Type B pancreatic cell (in vitro differentiated cells): ENCODE results near the gene MMP7. TPM values are rescaled to one million over a fixed set of nuclear protein-coding genes. Genes with fewer than 3 reads are reported as not detected.

Experiments
- DNase-seq: peaks from one replicate; pipeline ENCODE4 v3.0.0; 2021; ENCODE audit warnings: mixed read lengths; ENCODE audit not compliant: unreplicated experiment; ENCODE audit errors: extremely low spot score
- H3K27ac Mint-ChIP-seq: 2 replicates; pipeline ENCODE4 v1.8.0; 2021; ENCODE audit warnings: mild to moderate bottlenecking, mixed read lengths
- H3K27me3 Mint-ChIP-seq: 2 replicates; pipeline ENCODE4 v1.8.0; 2021; ENCODE audit warnings: mixed read lengths
- H3K36me3 Mint-ChIP-seq: 2 replicates; pipeline ENCODE4 v1.8.0; 2021; ENCODE audit warnings: mixed read lengths
- H3K4me1 Mint-ChIP-seq: one replicate; pipeline ENCODE4 v1.8.0; 2021; ENCODE audit warnings: mixed read lengths; ENCODE audit not compliant: unreplicated experiment
- H3K4me3 Mint-ChIP-seq: 2 replicates; pipeline ENCODE4 v1.8.0; 2021; ENCODE audit warnings: mild to moderate bottlenecking, mixed read lengths
- H3K9me3 Mint-ChIP-seq: 2 replicates; pipeline ENCODE4 v1.8.0; 2021; ENCODE audit warnings: mixed read lengths
- total RNA-seq: library from RNA; stranded (reverse); gene quantifications from 2 replicates; pipeline ENCODE4 v1.2.1, GENCODE V29; 2021; ENCODE audit warnings: low replicate concordance
- TF ChIP-seq, protein P1 (sequence below): fragments of 200-600 bp; sonication (generic); conservative IDR thresholded peaks from 2 replicates; pipeline ENCODE4 v1.5.0; 2021; ENCODE audit warnings: antibody characterized with exemption, mild to moderate bottlenecking

MMP7 gene
- total RNA-seq, 1 donor from 2014 or later: 3.5 TPM

DNA sequence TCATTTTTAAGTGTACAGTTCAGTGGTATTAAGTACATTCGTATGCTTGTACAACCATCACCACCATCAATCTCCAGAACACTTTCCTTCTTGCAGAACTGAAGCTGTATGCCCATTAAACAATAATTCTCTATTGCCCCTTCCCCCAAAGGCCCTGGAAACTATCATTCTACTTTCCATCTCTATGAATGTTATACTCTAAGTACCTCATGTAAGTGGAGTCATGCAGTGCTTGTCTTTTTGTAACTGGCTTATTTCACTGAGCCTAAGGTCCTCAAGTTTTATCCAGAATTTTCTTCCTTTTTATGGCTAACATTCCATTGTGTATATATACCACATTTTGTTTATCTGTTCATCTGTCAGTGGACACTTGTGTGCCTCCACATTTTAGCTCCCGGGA is 29.7 kb downstream of the MMP7 start:
- H3K27ac Mint-ChIP-seq: no peak overlapping the region
- H3K4me1 Mint-ChIP-seq: peaks cover 2% of the 10 kb centered on the region
- TF ChIP-seq, protein P1, sequence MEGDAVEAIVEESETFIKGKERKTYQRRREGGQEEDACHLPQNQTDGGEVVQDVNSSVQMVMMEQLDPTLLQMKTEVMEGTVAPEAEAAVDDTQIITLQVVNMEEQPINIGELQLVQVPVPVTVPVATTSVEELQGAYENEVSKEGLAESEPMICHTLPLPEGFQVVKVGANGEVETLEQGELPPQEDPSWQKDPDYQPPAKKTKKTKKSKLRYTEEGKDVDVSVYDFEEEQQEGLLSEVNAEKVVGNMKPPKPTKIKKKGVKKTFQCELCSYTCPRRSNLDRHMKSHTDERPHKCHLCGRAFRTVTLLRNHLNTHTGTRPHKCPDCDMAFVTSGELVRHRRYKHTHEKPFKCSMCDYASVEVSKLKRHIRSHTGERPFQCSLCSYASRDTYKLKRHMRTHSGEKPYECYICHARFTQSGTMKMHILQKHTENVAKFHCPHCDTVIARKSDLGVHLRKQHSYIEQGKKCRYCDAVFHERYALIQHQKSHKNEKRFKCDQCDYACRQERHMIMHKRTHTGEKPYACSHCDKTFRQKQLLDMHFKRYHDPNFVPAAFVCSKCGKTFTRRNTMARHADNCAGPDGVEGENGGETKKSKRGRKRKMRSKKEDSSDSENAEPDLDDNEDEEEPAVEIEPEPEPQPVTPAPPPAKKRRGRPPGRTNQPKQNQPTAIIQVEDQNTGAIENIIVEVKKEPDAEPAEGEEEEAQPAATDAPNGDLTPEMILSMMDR: no peak
- peaks cover 10% of the 10 kb centered on the region for H3K27me3 Mint-ChIP-seq
- no peak overlapping the region for H3K4me3 Mint-ChIP-seq
- H3K36me3 Mint-ChIP-seq: no peaks in the 10 kb centered on the region
- DNase-seq: no peak
- no peaks in the 10 kb centered on the region for H3K9me3 Mint-ChIP-seq

DNA sequence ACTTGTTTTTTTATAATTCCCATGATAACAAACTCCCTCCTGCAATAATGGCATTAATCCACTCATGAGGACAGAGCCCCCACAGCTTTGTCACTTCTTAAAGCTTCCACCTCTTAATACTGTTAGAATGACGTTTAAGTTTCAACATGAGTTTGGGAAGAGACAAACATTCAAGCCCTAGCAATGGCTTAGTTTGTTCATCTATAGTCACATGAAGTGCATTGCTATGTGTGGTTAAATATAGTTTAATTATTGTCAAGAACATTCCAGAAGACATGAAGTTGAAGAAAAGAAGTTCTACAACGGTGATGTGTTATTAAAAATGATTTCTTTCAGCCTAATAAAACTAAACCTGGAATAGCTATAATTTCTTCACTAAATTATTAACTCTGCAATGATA is 30.6 kb downstream of the MMP7 start:
- peaks cover 9% of the 10 kb centered on the region for H3K4me1 Mint-ChIP-seq
- H3K9me3 Mint-ChIP-seq: no peaks in the 10 kb centered on the region
- TF ChIP-seq, protein P1: no peak
- H3K27me3 Mint-ChIP-seq: peaks cover 8% of the 10 kb centered on the region
- H3K27ac Mint-ChIP-seq: no peak overlapping the region
- H3K4me3 Mint-ChIP-seq: no peak overlapping the region
- DNase-seq: no peak
- H3K36me3 Mint-ChIP-seq: no peaks in the 10 kb centered on the region

- no peak for DNase-seq
- H3K9me3 Mint-ChIP-seq: no peaks in the 10 kb centered on the region
- H3K27me3 Mint-ChIP-seq: peaks cover 8% of the 10 kb centered on the region
- no peak overlapping the region for H3K27ac Mint-ChIP-seq
- H3K4me3 Mint-ChIP-seq: no peak overlapping the region
- H3K36me3 Mint-ChIP-seq: no peaks in the 10 kb centered on the region
- TF ChIP-seq, protein P1: no peak
- peaks cover 9% of the 10 kb centered on the region for H3K4me1 Mint-ChIP-seq
Observed at GRCh38 chr11:102499151-102499550, 31.4 kb downstream of the MMP7 start.

DNA sequence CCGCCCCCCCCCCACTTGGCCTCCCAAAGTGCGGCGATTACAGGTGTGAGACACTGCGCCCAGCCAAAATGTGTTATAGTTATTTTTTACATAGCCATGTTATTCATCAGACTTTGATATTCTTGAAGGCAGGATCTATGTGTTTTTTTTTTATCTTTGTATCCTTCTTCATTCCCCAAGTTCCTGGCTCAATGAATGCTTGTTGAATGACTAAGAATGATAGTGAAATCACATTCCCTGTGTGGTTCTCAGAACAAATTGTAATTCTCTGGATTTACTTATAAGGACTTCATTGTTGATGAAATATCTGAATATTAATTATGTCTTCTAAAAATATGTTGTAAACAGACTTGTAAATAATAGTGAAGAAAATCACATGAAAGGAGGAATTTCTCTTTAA is 33.5 kb downstream of the MMP7 start:
- H3K27me3 Mint-ChIP-seq: peaks cover 8% of the 10 kb centered on the region
- no peak for DNase-seq
- TF ChIP-seq, protein P1: no peak
- H3K27ac Mint-ChIP-seq: no peak overlapping the region
- H3K36me3 Mint-ChIP-seq: no peaks in the 10 kb centered on the region
- H3K9me3 Mint-ChIP-seq: no peaks in the 10 kb centered on the region
- H3K4me3 Mint-ChIP-seq: no peak overlapping the region
- H3K4me1 Mint-ChIP-seq: peaks cover 9% of the 10 kb centered on the region

- peaks cover 9% of the 10 kb centered on the region for H3K4me1 Mint-ChIP-seq
- H3K27ac Mint-ChIP-seq: no peak overlapping the region
- peaks cover 3% of the 10 kb centered on the region for H3K27me3 Mint-ChIP-seq
- TF ChIP-seq, protein P1: peak; percentile 87
- DNase-seq: no peak
- no peak overlapping the region for H3K4me3 Mint-ChIP-seq
- H3K9me3 Mint-ChIP-seq: no peaks in the 10 kb centered on the region
- H3K36me3 Mint-ChIP-seq: no peaks in the 10 kb centered on the region
Observed at GRCh38 chr11:102495161-102496042, 35.1 kb downstream of the MMP7 start.
